GM12865 (cell line): ENCODE measurements around the gene KARS1.

ENCODE experiments used
- DNase-seq: peaks from one replicate; pipeline ENCODE4 v3.0.0; 2010; ENCODE audit warnings: low read depth
- H3K4me3 ChIP-seq: 2 replicates; pipeline ENCODE4 v1.5.1; 2011; ENCODE audit warnings: mild to moderate bottlenecking, low read depth, low read length, control low read depth
- TF ChIP-seq, protein P1 (sequence below): IDR thresholded peaks from 2 replicates; pipeline ENCODE4 v1.5.1; 2011; ENCODE audit warnings: low read length, control low read depth, low read depth, inconsistent platforms; ENCODE audit not compliant: insufficient read depth; ENCODE audit errors: missing control alignments

The KARS1 gene

GRCh38 chr16:75589306-75589705 is 58.2 kb downstream of the KARS1 start:
- TF ChIP-seq, protein P1, sequence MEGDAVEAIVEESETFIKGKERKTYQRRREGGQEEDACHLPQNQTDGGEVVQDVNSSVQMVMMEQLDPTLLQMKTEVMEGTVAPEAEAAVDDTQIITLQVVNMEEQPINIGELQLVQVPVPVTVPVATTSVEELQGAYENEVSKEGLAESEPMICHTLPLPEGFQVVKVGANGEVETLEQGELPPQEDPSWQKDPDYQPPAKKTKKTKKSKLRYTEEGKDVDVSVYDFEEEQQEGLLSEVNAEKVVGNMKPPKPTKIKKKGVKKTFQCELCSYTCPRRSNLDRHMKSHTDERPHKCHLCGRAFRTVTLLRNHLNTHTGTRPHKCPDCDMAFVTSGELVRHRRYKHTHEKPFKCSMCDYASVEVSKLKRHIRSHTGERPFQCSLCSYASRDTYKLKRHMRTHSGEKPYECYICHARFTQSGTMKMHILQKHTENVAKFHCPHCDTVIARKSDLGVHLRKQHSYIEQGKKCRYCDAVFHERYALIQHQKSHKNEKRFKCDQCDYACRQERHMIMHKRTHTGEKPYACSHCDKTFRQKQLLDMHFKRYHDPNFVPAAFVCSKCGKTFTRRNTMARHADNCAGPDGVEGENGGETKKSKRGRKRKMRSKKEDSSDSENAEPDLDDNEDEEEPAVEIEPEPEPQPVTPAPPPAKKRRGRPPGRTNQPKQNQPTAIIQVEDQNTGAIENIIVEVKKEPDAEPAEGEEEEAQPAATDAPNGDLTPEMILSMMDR: no peak
- H3K4me3 ChIP-seq: no peak overlapping the region
- no peak for DNase-seq

GRCh38 chr16:75588716-75589115 is 58.7 kb downstream of the KARS1 start:
- DNase-seq: no peak
- H3K4me3 ChIP-seq: no peak overlapping the region
- TF ChIP-seq, protein P1: no peak

- DNase-seq: peak; percentile 57
Observed at GRCh38 chr16:75584108-75584507, 63.4 kb downstream of the KARS1 start.

DNA sequence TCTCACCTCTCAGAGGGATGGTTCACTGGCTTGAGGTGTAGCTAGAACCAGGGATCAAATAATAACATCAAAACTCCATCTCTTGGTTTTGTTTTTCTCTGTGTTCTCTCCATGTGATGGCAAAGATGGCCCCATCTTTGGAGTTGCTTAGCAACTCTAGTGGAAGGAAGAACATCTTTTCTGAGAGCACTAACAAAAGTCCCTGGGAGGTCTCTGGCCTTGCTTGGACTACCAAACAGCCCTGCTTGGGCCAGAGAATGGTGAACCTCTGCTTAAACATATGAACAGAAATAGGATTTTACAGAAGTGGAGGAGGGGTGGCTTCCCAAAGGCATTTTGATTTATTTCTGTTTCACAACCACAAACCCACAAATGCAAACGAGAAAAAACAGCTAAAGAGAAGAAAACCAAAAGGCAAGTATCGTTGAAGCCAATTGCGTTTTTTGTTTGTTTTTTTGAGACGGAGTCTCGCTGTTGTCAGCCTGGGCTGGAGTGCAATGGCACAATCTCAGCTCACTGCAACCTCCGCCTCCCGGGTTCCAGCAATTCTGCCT is 68.1 kb downstream of the KARS1 start:
- H3K4me3 ChIP-seq: no peak overlapping the region
- TF ChIP-seq, protein P1: no peak
- DNase-seq: no peak

More at GRCh38 chr16:75584108-75584507, 63.4 kb downstream of the KARS1 start:
- TF ChIP-seq, protein P1: no peak
- H3K4me3 ChIP-seq: no peak overlapping the region

GRCh38 chr16:75578725-75579124 is 68.7 kb downstream of the KARS1 start:
- no peak for DNase-seq
- H3K4me3 ChIP-seq: no peak overlapping the region
- TF ChIP-seq, protein P1: no peak

GRCh38 chr16:75578212-75578611 is 69.3 kb downstream of the KARS1 start:
- no peak for DNase-seq
- TF ChIP-seq, protein P1: no peak
- H3K4me3 ChIP-seq: no peak overlapping the region
